Ovary (tissue), 9 donors: ENCODE results near the gene GINS3. TPM values are rescaled to one million over a fixed set of nuclear protein-coding genes. Genes with fewer than 3 reads are reported as not detected.

Source experiments
- DNase-seq, 5 donors: peaks; one replicate each; pipeline ENCODE4 v3.0.0-alpha.2; 2019 to 2020
- H3K27ac ChIP-seq, 2 donors: fragments of 200-600 bp; one replicate each; pipeline versions ENCODE4 v1.5.1 to v1.8.0; 2019 to 2022
- H3K27me3 ChIP-seq: fragments of 200-600 bp; one replicate; pipeline ENCODE4 v1.8.0; 2022
- H3K36me3 ChIP-seq: fragments of 200-600 bp; sonication (generic); one replicate; pipeline ENCODE4 v1.5.1; 2019
- H3K4me1 ChIP-seq: one replicate; pipeline ENCODE4 v1.8.1; 2013; ENCODE audit warnings: mild to moderate bottlenecking, moderate library complexity; ENCODE audit not compliant: insufficient read depth
- H3K4me3 ChIP-seq: fragments of 200-600 bp; sonication (generic); one replicate; pipeline ENCODE4 v1.5.1; 2017
- H3K9me3 ChIP-seq, 2 donors: fragments of 200-600 bp in 1 of 2; sonication (generic) in 1 of 2; one replicate each; pipeline versions ENCODE4 v1.5.1 to v1.8.1; 2013 to 2019; ENCODE audit warnings: mild to moderate bottlenecking in 1 of 2, moderate library complexity in 1 of 2
- CTCF ChIP-seq, 3 donors: fragments of 450-650 bp in 2 of 3; fragments of 200-600 bp in 1 of 3; IDR thresholded peaks; one replicate each; pipeline versions ENCODE4 v1.5.1 to v1.8.0; 2016 to 2022; ENCODE audit warnings: antibody characterized with exemption in 3 of 3, mild to moderate bottlenecking in 1 of 3
- EP300 ChIP-seq: sonication (generic); formaldehyde crosslinking; IDR thresholded peaks from one replicate; pipeline ENCODE4 v1.6.1; 2017; ENCODE audit warnings: antibody characterized with exemption
- POLR2A ChIP-seq: fragments of 450-650 bp; IDR thresholded peaks from one replicate; pipeline ENCODE4 v1.6.1; 2017; ENCODE audit warnings: antibody characterized with exemption, mild to moderate bottlenecking, moderate library complexity
- WGBS, 3 donors: extraction: QIAGEN DNeasy Blood & Tissue Kit in 1 of 3; methylation state at CpG; one replicate each; pipeline versions ENCODE4 v1.1.5 to v1.1.7; 2013 to 2017; 5-methylcytosine and 5-hydroxymethylcytosine counted together
- intact Hi-C, 4 donors: fragments of 100-400 bp; cut with DNase I; formaldehyde crosslinking; loops; one replicate each; pipeline versions ENCODE4 v1.11.0 to v1.15.1; 2022 to 2023
- polyA plus RNA-seq, 2 donors: library from polyadenylated mRNA; stranded (reverse); fragments of 200-250 nt in 1 of 2; fragments of 350-450 nt in 1 of 2; fragmentation: Illumina TruSeq in 1 of 2; extraction: RNeasy Lipid Tissue Mini Kit (QIAGEN cat#74804) in 1 of 2; gene quantifications; one replicate each; pipeline ENCODE4 v1.2.3, GENCODE V29; 2013 to 2014
- total RNA-seq, 7 donors: library from RNA; depleted of rRNA in 2 of 7; stranded (reverse); fragments of >200 nt in 2 of 7; fragmentation: NEBNext Ultra II Directional in 3 of 7; extraction: Animal tissue kit (Norgen Biotek cat#: 25700) in 3 of 7; gene quantifications; one replicate each; pipeline versions ENCODE4 v1.1.0 to v1.2.4, GENCODE V29; 2016 to 2023
- donor health status: DM: no; HTN: no; CAD: no; lungs with moderate emphysema.
- donor health status: DM: no; HTN: no; CAD: no.
- donor health status: Bipolar disorder and iron deficiency.
- donor health status: DM: yes; HTN: yes; CAD: no.
- donor health status: DM: no; HTN: no; CAD: no.
- donor health status: DM: yes; HTN: yes; CAD: no.

GINS3 gene
- total and polyA plus RNA-seq, 9 donors: 0.72 to 4.8 (median 1.7) TPM

GRCh38 chr16:58449306-58449705 is 57.0 kb downstream of the GINS3 start:
- H3K27me3 ChIP-seq: no peaks in the 10 kb centered on the region

GRCh38 chr16:58449768-58450167 is 57.5 kb downstream of the GINS3 start:
- Histone ChIP-seq H3K27me3 (no peaks in the 10 kb centered on the region), H3K9me3 (no peaks in the 10 kb centered on the region), H3K27ac (no peak overlapping the region), H3K4me3 (no peak overlapping the region), H3K4me1 (no peaks in the 10 kb centered on the region), H3K36me3 (no peaks in the 10 kb centered on the region)
- WGBS, 3 donors: 74 to 78% (median 78%) methylated on average over 5 of the region's 5 CpGs
- intact Hi-C loops: no loop called here
- TF ChIP-seq POLR2A: no peak
- TF ChIP-seq CTCF (IDR thresholded peaks at IDR 0.05): no peak
- TF ChIP-seq EP300: no peak
- DNase-seq: no peak

More at GRCh38 chr16:58449306-58449705, 57.0 kb downstream of the GINS3 start:
- no peak for TF ChIP-seq CTCF (IDR thresholded peaks at IDR 0.05)
- no peak for TF ChIP-seq EP300
- TF ChIP-seq POLR2A: no peak
- Histone ChIP-seq H3K9me3 (no peaks in the 10 kb centered on the region), H3K4me1 (no peaks in the 10 kb centered on the region), H3K27ac (no peak overlapping the region), H3K4me3 (no peak overlapping the region), H3K36me3 (no peaks in the 10 kb centered on the region)
- intact Hi-C loops: no loop called here
- DNase-seq: no peak
- WGBS, 3 donors: 62 to 74% (median 64%) methylated on average over 4 of the region's 4 CpGs

GRCh38 chr16:58450590-58450989 is 58.3 kb downstream of the GINS3 start:
- TF ChIP-seq EP300 (no peak), POLR2A (no peak), CTCF (IDR thresholded peaks at IDR 0.05) (no peak)
- H3K9me3 ChIP-seq: no peaks in the 10 kb centered on the region
- no peaks in the 10 kb centered on the region for H3K36me3 ChIP-seq
- 80 to 82% (median 81%) methylated on average over 7 of the region's 7 CpGs for WGBS, 3 donors
- H3K27me3 ChIP-seq: no peaks in the 10 kb centered on the region
- no peak overlapping the region for H3K27ac ChIP-seq
- H3K4me3 ChIP-seq: no peak overlapping the region
- no peaks in the 10 kb centered on the region for H3K4me1 ChIP-seq
- intact Hi-C loops: no loop called here
- DNase-seq: no peak

- intact Hi-C loops: no loop called here
- Histone ChIP-seq H3K9me3 (no peaks in the 10 kb centered on the region), H3K27me3 (no peaks in the 10 kb centered on the region), H3K4me1 (no peaks in the 10 kb centered on the region), H3K36me3 (no peaks in the 10 kb centered on the region), H3K4me3 (no peak overlapping the region), H3K27ac (no peak overlapping the region)
- DNase-seq: no peak
- TF ChIP-seq EP300 (no peak), CTCF (IDR thresholded peaks at IDR 0.05) (no peak), POLR2A (no peak)
- 40 to 57% (median 49%) methylated on average over 3 of the region's 3 CpGs for WGBS, 3 donors
Measured at GRCh38 chr16:58451265-58451689, 59.0 kb downstream of the GINS3 start.
